Activated CD4-positive, CD25-positive, alpha-beta regulatory T cell treated with anti-CD3 and anti-CD28 coated beads, Interleukin-2, amount 50 U/mL, for 24 hours (primary cell): ENCODE data around the gene INHBB.
A peak's percentile ranks its signal among the peaks of the same experiment; 100 is the strongest.

ENCODE experiments used
- ATAC-seq, 2 donors: fragments of 150-1000 bp; cut with Tn5 transposase; one replicate each; pipeline ENCODE4 v1.10.0; 2021; ENCODE audit warnings: mild to moderate bottlenecking in 1 of 2, moderate library complexity in 1 of 2

INHBB gene

DNA sequence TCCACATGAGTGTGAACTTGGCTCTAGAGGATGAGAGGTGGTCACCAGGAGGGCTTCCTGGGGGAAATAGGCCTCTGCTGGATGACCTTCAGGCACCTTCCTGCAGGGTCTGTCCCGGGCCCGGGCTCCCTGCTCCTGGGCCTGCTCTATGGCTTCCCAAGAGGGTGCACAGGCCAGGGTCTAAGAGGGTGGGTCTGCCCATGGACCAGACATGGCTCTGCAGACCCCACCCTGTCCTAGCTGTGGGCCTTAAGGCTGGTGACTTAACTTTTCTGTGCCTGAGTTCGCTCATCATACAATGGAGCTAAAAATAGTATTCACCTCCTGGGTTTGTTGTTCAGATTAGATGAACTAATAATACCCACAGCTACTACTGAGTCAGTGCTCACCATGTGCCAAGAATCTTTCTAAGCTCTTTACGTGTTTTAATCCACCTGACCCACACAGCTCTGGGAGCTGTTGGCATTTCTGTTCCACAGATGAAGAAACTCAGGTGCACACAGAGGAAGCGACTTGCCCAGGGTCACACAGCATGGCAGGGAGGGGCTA, 14.4 kb downstream of the INHBB start:
- ATAC-seq, result no peak

DNA sequence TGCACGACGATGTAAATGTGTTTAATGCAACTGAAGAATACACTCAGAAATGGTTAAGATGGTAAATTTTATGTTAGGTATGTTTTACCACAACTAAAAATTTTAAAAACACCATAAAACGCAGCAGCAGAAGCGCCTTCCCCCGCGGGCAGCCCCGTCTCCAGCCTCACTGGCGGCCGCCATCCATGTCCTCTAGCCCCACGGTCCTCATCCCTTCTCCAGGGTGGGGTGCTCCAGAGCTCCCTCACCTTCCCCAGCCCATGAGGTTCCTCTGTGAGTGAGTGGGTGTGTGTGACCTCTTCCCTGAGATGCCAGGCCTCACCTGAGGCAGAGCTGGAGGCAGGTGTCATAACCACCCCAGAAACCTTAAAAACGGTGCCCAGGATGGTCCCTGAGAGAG, 17.0 kb downstream of the INHBB start:
- ATAC-seq, result no peak

DNA sequence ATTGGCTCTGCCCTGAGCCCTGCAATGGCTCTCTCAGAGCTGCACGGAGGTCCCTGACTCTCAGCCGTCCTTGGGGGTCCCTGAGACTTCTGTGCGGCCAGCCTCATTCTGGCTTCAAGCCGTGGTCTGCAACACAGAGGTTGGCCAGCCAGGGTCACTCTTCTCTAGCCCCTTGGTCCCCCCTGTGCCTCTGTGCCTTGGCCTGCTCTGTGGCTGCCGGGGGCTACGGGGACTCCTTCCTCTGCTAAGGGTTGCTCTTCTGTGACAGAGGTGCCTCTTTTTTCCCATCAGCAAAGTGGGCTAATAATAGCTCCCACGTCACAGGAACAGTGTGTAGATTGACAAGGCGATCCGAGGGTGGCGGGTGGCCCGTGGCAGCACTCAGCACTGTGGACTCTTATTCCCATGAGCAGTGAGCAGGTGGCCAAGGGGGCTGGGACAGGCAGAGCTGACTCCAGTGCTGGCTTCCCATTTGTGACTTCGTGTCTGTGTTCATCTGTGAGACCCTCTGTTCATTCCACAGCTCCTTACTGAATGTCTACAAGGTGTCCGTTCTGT, 19.4 kb downstream of the INHBB start:
- peak in 1 of 2 donors; percentile 10 for ATAC-seq

DNA sequence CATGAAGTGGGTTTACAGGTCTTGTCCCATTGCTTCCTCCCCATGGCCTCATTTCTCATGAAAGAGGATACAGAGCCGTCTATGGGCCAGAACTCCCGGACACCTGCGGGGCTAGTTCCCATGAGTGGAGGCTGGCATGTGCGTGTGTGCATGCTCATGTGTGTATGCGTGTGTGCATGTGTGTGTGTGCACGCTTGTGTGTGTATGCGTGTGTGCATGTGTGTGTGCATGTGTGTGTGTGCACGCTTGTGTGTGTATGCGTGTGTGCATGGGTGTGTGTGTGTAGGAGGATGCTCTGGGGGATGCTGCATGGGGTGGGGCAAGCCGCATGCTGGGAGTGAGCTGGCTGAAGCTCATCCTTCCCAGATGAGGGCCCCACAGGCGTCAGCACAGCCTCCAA, 20.8 kb downstream of the INHBB start:
- no peak for ATAC-seq

DNA sequence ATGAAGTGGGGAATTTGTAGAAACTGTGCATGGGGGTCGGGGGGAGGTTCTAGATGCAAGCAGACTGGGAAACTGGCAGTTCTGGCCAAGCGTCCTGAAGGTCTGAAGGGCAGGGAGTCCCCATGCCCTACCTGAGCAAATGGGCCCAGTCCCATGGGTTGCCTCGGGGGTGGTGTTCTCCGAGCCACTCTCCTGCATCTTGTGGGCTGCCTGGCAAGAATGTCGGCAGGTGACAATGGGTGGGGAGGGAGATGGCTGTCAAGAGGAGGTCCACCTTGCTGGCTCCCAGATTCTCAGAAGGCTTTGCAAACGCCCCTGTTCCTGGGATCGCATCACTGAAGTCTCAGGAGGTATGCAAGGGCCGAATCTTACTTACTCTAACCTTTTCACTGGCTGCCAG, 21.3 kb downstream of the INHBB start:
- no peak for ATAC-seq

DNA sequence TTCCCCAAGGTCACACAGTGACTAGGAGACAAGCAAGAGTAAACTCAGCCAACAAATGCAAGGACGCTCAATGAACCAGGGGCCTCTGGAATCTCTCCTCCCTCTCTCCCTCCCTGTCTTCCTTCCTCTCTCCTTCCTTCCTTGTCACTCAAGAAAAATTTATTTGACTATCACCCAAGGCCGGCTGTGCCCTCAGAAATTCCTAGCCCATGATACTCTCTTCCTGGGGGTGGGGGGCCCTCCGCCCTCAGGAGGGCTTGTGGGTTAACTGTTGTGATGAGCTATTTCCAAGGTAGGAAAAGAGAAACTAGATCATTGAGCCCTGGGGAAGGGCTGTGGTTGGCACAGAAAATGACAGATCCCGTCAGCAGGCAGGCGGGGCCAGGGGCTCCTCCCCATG, 21.7 kb downstream of the INHBB start:
- no peak for ATAC-seq

DNA sequence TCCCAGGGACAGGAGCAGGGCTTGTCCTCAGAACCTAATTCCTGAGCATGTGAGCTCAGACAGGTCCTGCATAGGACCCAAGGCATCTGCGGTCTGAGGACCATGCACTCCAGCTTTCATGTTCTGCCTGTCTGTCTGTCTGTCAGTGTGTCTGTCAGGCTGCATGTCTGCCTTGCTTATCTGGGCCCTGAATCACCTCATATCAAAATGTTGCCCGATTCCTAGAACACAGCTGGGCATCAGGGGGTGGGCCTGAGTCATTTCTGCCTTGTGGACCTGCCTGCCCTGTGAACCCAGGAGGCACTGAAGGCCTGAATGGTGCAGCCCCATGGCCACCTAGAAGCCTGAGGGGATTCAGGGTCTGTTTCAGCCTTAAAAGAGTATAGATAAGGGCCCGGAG, 22.1 kb downstream of the INHBB start:
- no peak for ATAC-seq

DNA sequence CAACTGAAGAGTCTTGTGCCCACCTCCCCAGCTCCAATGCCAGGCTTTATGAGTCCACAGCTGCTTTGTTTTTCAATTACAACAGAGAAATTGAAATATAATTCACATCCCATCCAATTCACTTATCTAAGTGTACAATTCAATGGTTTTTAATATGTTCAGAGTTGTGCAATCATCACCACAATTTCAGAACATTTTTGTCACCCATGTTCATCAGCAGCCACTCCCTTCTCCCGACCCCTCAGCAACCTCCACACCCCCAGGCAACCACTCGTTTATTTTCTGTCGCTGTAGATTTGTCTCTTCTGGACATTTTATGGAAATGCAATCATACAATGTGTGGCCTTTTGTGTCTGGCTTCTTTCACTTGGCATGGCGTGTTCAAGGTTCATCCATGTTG, 23.3 kb downstream of the INHBB start:
- no peak for ATAC-seq

DNA sequence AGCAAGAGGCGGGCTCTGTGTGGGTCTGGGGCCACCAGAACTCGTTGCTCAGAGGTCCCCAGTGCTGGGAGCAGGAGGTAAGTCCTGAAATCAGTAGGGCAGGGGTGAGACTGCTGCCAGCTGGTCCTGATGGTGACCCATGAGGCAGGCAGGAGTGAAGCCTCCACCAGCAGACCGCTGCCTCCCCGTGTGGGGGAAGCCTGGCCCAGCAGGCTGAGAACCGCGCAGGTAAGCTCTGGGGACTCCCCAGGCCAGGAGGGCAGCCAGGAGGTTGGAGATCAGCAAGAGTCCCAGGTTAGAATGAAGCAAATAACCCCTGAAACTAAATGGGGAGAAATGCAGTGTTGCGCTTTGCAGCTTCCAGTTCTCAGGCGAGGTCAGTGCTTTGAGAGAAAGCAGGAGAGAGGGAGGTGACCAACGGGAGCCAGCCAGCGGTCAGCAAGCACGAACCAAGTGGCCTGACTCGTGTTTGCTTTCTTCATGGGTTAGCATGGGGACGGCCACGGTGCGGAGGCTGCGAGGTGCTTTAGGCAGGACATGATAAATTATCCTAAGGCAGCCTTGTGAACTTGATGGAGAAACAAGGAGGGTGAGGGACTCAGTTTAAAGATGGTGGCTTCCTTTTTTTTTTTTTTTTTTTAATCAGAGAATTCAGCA, 26.2 kb downstream of the INHBB start:
- no peak for ATAC-seq

DNA sequence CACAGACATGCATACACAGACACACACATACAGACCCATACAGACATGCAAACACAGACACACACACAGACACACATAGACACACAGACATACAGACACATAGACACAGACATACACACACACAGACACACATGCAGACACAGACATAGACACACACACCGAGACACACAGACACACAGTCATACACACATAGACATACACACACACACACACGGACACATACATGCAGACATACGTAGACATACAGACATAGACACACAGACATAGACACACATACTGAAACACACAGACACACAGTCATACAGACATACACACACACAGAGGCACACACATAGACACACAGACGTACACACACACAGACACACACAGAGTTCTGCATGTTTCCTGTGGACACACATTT, 26.9 kb downstream of the INHBB start:
- ATAC-seq, result no peak

DNA sequence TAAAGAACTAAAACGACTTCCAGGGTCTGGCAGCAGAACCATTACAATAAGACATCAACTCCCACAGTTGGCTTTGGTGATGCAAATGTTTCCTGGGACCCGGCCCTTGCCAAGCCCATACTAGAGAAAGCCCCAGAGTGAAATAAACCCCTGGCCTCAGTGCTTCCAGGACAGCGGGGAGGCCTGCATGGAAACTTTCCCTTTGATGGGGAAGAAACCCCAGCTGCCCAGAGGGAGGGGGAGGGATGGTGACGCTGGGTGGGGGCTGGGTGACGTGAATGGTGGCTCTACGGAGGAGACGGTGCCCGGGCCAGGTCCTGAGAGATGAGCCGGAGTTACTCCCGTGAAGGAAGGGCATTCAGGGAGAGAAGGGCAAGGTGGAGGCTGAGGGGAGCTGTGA, 27.5 kb downstream of the INHBB start:
- no peak for ATAC-seq

DNA sequence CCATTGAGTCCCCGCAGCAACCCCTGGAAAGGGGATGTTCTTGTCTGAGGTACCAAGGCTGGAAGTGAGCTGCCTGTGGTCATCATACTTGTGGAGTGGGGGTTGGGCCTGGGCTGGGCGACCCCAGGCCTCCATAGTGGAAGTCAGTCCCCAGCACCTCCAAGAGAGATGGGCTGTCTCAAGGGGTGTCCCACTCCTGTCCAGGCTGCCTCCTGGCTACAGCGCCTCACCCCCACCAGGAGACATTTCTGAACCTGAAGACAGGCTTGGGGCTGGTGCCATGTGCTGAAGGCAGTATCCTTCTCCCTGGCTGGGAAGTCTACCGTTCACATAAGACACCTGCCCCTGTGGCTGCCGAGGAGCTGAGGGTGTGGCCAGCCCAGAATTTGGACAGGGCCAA, 28.9 kb downstream of the INHBB start:
- ATAC-seq, result peak in 1 of 2 donors; percentile 27

DNA sequence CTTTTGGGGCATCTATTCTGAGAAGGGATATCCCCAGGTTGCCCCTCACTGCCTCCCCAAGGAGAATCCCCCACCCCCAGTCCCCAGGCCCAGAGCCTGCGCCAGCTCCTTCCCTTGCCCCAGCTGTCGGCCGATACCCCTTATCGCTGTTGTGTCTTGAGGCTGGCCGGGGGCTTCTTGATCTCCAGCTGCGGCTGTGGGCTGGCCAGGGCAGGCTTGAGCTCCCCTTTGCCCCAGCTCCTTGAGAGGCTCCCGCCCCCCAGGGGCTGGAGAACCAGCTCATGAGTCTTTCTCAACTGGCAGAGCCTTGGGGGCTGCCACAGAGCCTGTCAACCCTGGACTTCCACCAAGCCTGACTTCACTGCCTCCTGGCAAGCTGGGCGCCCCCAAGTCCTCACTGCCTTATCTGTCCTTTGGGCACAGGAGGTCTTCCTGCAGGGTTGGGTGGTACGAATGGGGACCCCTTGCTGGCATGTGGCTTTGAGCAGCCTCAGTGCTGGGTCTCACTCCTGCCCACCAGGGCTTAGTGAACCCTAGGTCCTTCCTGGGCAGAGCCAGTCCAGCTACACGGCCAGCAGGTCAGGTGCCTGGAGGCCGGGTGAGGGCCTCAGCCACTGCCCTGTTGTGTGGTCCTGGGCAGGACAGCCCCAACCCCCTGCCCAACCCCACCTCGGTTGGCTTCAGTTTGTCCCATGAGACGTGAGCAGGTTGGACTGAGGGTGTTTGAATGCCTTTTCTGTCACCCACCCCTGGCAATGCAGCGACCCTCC, 29.5 kb downstream of the INHBB start:
- ATAC-seq, result no peak

DNA sequence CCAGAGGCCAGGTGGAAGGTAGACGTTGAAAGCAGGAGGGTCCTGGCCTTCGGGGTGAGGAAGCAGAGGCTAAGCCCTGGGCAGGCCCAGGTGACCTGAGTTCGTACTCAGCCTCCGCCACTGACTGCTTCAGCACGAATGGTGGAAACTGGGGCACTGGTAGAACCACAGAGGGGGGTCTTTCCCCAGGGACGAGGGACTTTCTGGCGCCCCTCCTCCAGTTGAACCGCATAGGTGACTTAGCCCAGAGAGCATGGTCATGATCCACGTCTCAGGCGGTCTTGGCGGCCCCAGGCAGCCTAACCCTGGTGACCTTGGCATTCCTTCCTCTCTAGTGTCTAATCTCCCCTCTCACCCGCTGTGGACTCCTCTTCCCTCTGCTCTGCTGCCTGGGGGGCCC, 30.2 kb downstream of the INHBB start:
- no peak for ATAC-seq

DNA sequence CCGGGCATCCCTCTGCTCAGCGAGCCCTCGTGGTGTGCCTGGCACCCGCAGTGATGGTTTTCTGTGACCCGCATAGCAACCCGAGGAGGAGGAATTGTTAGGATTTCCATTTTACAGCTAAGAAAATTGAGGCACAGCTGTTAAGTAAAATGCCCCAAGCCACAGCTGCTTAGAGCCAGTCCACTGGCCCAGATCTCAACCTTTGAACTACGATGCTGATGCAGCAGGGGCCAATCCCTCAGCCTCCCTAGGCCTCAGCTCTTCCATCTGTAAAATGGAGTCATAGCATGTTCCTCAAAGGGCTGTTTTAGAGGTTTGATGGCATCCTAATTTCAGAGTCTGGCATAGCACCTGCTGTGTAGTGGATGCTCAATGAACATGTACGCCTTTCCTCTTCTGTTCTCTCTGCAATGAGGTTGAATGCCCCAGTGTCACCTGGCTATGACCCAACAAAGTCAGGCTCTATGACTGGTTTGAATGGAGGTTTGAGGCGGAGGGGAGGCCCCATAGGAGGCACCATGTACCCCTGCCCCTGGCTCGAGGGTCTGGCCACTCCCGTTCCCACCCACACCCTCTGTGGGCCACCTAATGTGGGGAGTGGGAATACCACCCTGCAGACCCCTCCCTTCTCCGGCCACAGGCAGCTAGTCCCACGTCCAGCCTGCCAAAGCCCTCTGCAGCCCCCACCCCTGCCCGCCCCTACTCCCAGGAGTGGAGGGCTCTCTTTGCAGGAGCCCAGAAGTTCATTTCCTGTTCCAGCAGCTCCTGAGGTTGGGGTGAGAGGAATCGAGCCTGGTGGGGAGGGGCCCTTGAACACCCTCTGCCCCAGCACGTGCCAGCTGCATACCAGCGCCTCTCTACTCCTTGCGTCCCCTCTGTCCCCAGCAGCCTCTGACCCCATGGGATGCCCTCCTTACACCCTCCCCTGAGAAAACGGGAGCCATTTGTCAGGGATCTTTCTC, 31.0 kb downstream of the INHBB start:
- no peak for ATAC-seq

DNA sequence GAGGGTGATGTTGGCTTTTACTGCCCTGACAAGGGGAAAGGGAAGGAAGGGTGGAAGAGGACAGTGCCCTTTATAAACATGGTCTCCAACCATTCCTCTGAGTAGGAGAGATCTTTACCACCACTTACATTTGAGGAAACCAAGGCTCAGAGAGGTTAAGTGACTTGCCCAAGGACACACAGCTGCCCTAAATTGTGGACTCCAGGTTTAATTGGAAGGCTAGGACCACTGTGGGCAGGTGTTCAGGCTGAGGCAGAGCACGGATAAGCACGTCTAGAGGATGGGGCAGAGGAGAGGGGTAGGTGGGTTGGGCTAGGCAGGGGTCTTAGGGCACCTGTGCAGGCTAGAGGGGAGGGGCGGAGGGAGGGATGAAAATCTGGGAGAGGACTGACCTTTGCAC, 32.7 kb downstream of the INHBB start:
- ATAC-seq, result no peak

DNA sequence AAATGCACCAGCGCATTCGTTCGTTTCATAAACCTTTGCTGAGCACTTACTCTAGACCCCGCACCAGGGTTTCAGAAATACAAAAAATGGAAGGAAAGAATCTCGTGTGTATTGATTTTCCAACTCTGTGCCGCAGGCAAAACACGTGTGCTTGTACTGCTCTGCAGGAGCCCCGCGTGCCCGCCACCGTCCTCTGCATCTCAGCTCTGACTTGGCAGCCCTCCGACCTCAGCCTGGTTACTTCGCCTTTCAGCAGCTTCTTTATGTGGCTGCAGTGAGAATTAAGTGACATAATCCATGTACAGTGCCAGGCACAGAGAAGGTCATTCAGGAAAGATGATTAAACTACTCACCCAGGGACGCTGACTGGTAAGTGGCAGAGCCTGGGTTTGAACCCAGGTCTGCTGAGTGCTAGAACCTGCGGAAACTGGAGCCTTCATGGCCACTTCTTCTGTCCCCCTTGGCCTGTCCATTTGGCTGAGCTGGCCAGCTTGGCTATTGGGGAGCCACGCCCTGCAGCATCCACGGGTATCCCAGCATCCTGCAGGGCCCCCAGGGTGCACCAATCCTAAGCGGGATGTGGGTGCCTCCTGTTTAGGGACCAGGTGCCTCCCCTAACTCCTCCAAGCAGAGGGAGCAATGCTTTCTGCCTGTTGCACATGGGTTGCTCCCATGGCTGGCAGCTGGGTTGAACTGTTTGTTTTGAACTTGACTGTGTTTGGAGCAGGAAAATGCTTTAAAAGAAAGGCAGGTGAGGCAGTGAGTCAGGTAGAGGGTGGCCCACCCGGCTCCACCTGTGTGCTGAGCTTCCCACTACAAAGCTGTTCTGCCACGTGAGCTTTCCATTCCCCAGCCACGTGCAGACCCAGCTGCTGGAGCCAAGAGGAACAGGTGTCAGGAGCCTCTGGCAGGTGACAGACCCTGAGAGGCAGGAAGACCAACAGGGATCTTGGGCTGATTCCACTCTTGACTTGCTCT, 34.3 kb downstream of the INHBB start:
- no peak for ATAC-seq

DNA sequence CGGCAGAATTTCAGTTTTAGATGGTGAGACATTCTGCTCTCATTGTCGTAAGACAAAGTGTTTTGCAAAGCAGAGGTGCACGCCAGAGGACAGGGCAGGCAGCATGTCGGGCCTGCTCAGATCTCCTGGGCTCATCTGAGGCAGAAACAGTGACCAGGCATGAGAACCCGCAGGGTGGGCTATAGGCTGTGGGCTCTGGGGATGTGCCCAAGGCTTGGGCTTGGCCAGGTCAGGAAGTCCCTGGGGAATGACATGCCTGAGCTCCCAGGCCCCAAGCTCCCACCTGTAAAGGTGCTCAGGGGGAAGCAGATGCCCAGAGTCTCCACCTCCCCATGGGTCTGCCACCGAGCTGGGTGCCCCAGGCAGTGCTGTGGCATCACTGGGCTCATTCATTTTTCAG, 35.3 kb downstream of the INHBB start:
- ATAC-seq, result no peak

DNA sequence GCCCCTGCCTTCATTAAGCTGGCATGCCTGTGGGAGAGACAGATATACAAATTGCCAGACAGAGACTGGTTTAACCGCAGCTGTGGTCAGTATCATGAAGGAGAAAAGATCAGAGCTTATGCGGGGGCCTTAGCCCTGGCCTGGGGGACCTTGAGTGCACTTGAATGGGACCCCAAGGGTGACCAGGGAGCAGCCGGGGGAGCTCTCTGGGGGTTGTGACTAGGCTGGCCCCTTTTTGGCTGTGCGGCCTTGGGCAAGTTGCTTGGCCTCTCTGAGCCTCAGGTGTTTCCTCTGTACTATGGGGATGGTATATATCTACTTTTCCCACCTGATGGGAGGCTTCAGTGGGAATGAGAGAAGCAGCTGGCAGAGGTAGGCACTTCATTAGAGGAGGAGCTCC, 35.7 kb downstream of the INHBB start:
- ATAC-seq, result no peak

DNA sequence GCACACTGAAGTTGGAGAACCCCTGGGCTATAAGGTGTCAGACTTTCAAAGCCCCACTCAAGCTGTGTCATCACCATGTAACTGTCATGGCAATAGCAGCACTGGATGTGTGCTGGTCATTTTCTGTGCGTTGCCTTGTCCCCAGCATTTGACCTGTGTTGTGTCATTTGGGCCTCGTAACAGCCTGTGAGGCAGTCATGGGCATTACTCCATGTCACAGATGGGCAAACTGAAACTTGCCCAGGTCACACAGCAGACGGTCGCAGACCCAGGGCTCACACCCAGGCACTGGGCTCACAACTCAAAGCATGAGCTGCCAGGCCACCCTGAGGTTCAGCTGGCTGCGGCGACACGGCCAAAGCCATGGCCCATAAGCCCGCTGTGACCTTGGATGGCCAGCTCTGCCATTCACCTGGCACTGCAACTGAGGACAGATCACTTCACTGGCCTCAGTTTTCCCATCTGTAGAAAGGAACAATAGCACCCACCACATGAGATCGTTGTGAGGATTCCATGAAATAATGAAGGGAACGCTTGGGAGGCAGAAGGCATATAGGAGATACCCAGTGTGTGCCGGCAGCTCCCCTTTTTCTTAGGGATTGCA, 36.7 kb downstream of the INHBB start:
- ATAC-seq, result no peak

DNA sequence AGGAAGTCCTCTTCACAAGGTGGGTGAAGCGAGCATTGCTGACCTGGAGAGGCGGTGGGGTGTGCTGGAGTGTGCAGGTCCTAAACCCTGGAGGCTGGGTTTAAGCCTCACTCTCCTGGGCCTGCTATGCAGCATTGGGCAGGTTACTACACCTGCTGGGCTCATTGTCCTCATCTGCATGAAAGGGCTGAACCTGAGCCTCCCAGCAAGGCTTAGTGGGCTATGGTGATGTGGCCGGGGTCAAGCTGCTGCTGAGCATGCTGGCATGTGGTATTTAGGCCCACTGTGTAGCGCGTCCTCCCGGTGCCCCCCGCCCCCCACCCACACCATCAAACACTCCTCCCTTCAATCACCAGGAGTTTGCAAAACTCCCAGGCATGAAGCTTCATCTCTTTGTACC, 37.3 kb downstream of the INHBB start:
- ATAC-seq, result no peak
